ENCODE data around the gene COQ7.

Gene COQ7

GRCh38 chr16:19113577-19114358 lies 46.4 kb downstream of the COQ7 start, which contains the start of gene ITPRIPL2:
Gene ITPRIPL2, plus strand, starts transcription at chr16:19113964. Its CDS starts 498 bp downstream, at chr16:19114462.
- DNase-seq = no peak

- no peak for DNase-seq
These were observed 47.1 kb downstream of the COQ7 start for GRCh38 chr16:19114359-19115147.

- no peak for DNase-seq
These were observed 48.0 kb downstream of the COQ7 start for GRCh38 chr16:19115148-19116021.

GRCh38 chr16:19116711-19117449 lies 49.5 kb downstream of the COQ7 start:
- no peak for DNase-seq

- no peak for DNase-seq
These were observed 51.6 kb downstream of the COQ7 start for GRCh38 chr16:19118938-19119431.

GRCh38 chr16:19119564-19119963 lies 52.1 kb downstream of the COQ7 start:
- no peak for DNase-seq

GRCh38 chr16:19123535-19124178 lies 56.2 kb downstream of the COQ7 start:
- no peak for DNase-seq

GRCh38 chr16:19126300-19126699 lies 58.9 kb downstream of the COQ7 start:
- no peak for DNase-seq

GRCh38 chr16:19127205-19127604 lies 59.8 kb downstream of the COQ7 start:
- DNase-seq = no peak

GRCh38 chr16:19127674-19128131 lies 60.3 kb downstream of the COQ7 start:
- DNase-seq = no peak

GRCh38 chr16:19128454-19129200 lies 61.2 kb downstream of the COQ7 start:
- DNase-seq = no peak
